ENCODE results near the gene PRDX1.

The PRDX1 gene

GRCh38 chr1:45510972-45511527, 10.6 kb downstream of the PRDX1 start:
- Histone ChIP-seq H3K4me1 (no peaks in the 10 kb centered on the region), H3K27ac (no peak overlapping the region), H3K9ac (no peak overlapping the region), H3K79me2 (no peaks in the 10 kb centered on the region), H3K36me3 (ENCODE audit: control insufficient read depth, insufficient read depth, low read length) (no peaks in the 10 kb centered on the region), H2AFZ (no peak overlapping the region), H3K4me3 (ENCODE audit: low read depth, low read length) (no peak overlapping the region), H3K4me2 (ENCODE audit: low read length) (no peak overlapping the region), H3K9me3 (ENCODE audit: control insufficient read depth, low read length) (no peaks in the 10 kb centered on the region), H3K27me3 (ENCODE audit: control insufficient read depth, insufficient read depth, low read length) (no peaks in the 10 kb centered on the region)
- TF ChIP-seq CTCF (IDR thresholded peaks at IDR 0.05), result no peak

GRCh38 chr1:45510036-45510971, 11.4 kb downstream of the PRDX1 start:
- no peak overlapping the region for H3K4me2 ChIP-seq (ENCODE audit: low read length)
- H3K9me3 ChIP-seq (ENCODE audit: control insufficient read depth, low read length), result no peaks in the 10 kb centered on the region
- H3K27ac ChIP-seq, result no peak overlapping the region
- H3K27me3 ChIP-seq (ENCODE audit: control insufficient read depth, insufficient read depth, low read length), result no peaks in the 10 kb centered on the region
- no peak overlapping the region for H3K9ac ChIP-seq
- H3K79me2 ChIP-seq, result no peaks in the 10 kb centered on the region
- no peak overlapping the region for H3K4me3 ChIP-seq (ENCODE audit: low read depth, low read length)
- H3K4me1 ChIP-seq, result no peaks in the 10 kb centered on the region
- TF ChIP-seq CTCF (IDR thresholded peaks at IDR 0.05), result no peak
- H2AFZ ChIP-seq, result no peak overlapping the region
- H3K36me3 ChIP-seq (ENCODE audit: control insufficient read depth, insufficient read depth, low read length), result no peaks in the 10 kb centered on the region

- H3K27ac ChIP-seq, result no peak overlapping the region
- no peak overlapping the region for H3K4me2 ChIP-seq (ENCODE audit: low read length)
- no peaks in the 10 kb centered on the region for H3K27me3 ChIP-seq (ENCODE audit: control insufficient read depth, insufficient read depth, low read length)
- no peaks in the 10 kb centered on the region for H3K9me3 ChIP-seq (ENCODE audit: control insufficient read depth, low read length)
- H3K9ac ChIP-seq, result no peak overlapping the region
- TF ChIP-seq CTCF (IDR thresholded peaks at IDR 0.05), result no peak
- H2AFZ ChIP-seq, result no peak overlapping the region
- H3K36me3 ChIP-seq (ENCODE audit: control insufficient read depth, insufficient read depth, low read length), result no peaks in the 10 kb centered on the region
- no peaks in the 10 kb centered on the region for H3K79me2 ChIP-seq
- H3K4me1 ChIP-seq, result no peaks in the 10 kb centered on the region
- no peak overlapping the region for H3K4me3 ChIP-seq (ENCODE audit: low read depth, low read length)
Measured at GRCh38 chr1:45508295-45509151, 13.2 kb downstream of the PRDX1 start.

GRCh38 chr1:45507893-45508292, 13.8 kb downstream of the PRDX1 start:
- no peaks in the 10 kb centered on the region for H3K27me3 ChIP-seq (ENCODE audit: control insufficient read depth, insufficient read depth, low read length)
- no peak overlapping the region for H3K27ac ChIP-seq
- H3K36me3 ChIP-seq (ENCODE audit: control insufficient read depth, insufficient read depth, low read length), result no peaks in the 10 kb centered on the region
- H3K4me2 ChIP-seq (ENCODE audit: low read length), result no peak overlapping the region
- H2AFZ ChIP-seq, result no peak overlapping the region
- no peaks in the 10 kb centered on the region for H3K79me2 ChIP-seq
- no peak overlapping the region for H3K4me3 ChIP-seq (ENCODE audit: low read depth, low read length)
- H3K9me3 ChIP-seq (ENCODE audit: control insufficient read depth, low read length), result no peaks in the 10 kb centered on the region
- no peaks in the 10 kb centered on the region for H3K4me1 ChIP-seq
- H3K9ac ChIP-seq, result no peak overlapping the region
- TF ChIP-seq CTCF (IDR thresholded peaks at IDR 0.05), result no peak

Measured in parathyroid adenoma (tissue), 2 donors.